Stimulated activated CD4-positive, alpha-beta T cell treated with anti-CD3 and anti-CD28 coated beads, TNF-alpha, amount 100 ng/mL, for 1 hour (primary cell): ENCODE data around the gene DNM3.

Experiments
- DNase-seq, 3 donors: peaks; one replicate each; pipeline ENCODE4 v3.0.0-alpha.2; 2020; ENCODE audit warnings: low read depth in 3 of 3, low spot score in 1 of 3

Gene DNM3

GRCh38 chr1:172136925-172137324 is 295.6 kb downstream of the DNM3 start:
- DNase-seq = no peak

- DNase-seq = no peak
Measured at GRCh38 chr1:172137703-172138454, 296.6 kb downstream of the DNM3 start.

- no peak for DNase-seq
Measured at GRCh38 chr1:172138634-172139033, 297.3 kb downstream of the DNM3 start.

- no peak for DNase-seq
Measured at GRCh38 chr1:172139196-172139595, 297.9 kb downstream of the DNM3 start.

- DNase-seq = no peak
Measured at GRCh38 chr1:172140072-172140471, 298.8 kb downstream of the DNM3 start.

- DNase-seq = no peak
Measured at GRCh38 chr1:172140591-172140990, 299.3 kb downstream of the DNM3 start.

- DNase-seq = no peak
Measured at GRCh38 chr1:172141341-172141881, 300.1 kb downstream of the DNM3 start.

- no peak for DNase-seq
Measured at GRCh38 chr1:172142324-172142723, 301.0 kb downstream of the DNM3 start.

GRCh38 chr1:172143384-172144055 is 302.2 kb downstream of the DNM3 start:
- no peak for DNase-seq

- no peak for DNase-seq
Measured at GRCh38 chr1:172144445-172145061, 303.3 kb downstream of the DNM3 start.

- no peak for DNase-seq
Measured at GRCh38 chr1:172145231-172145651, 303.9 kb downstream of the DNM3 start.

GRCh38 chr1:172145656-172146055 is 304.4 kb downstream of the DNM3 start:
- no peak for DNase-seq

- DNase-seq = no peak
Measured at GRCh38 chr1:172146141-172146850, 305.0 kb downstream of the DNM3 start.

GRCh38 chr1:172147541-172147940 is 306.2 kb downstream of the DNM3 start:
- no peak for DNase-seq

- no peak for DNase-seq
Measured at GRCh38 chr1:172148213-172148612, 306.9 kb downstream of the DNM3 start.

GRCh38 chr1:172148707-172149106 is 307.4 kb downstream of the DNM3 start:
- DNase-seq = no peak

- DNase-seq = no peak
Measured at GRCh38 chr1:172149346-172149745, 308.0 kb downstream of the DNM3 start.

- no peak for DNase-seq
Measured at GRCh38 chr1:172154551-172154950, 313.3 kb downstream of the DNM3 start.

GRCh38 chr1:172155766-172156165 is 314.5 kb downstream of the DNM3 start:
- no peak for DNase-seq

- DNase-seq = no peak
Measured at GRCh38 chr1:172162236-172162635, 320.9 kb downstream of the DNM3 start.

- no peak for DNase-seq
Measured at GRCh38 chr1:172163498-172164215, 322.4 kb downstream of the DNM3 start.
